IgD-negative memory B cell (primary cell): ENCODE results near the gene SDHAF2. TPM values are rescaled to one million over a fixed set of nuclear protein-coding genes. Genes with fewer than 3 reads are reported as not detected.
A peak's percentile ranks its signal among the peaks of the same experiment; 100 is the strongest.

Source experiments
- H3K27ac Mint-ChIP-seq, 3 donors: one replicate each; pipeline ENCODE4 v1.8.0; 2020 to 2022; ENCODE audit warnings: mild to moderate bottlenecking in 3 of 3, mixed read lengths in 3 of 3, moderate library complexity in 1 of 3
- H3K27me3 Mint-ChIP-seq: one replicate; pipeline ENCODE4 v1.8.0; 2021; ENCODE audit warnings: mixed read lengths
- H3K36me3 Mint-ChIP-seq: one replicate; pipeline ENCODE4 v1.8.0; 2020; ENCODE audit warnings: mild to moderate bottlenecking, mixed read lengths
- H3K4me1 Mint-ChIP-seq, 3 donors: one replicate each; pipeline ENCODE4 v1.8.0; 2020 to 2022; ENCODE audit warnings: mixed read lengths in 3 of 3, mild to moderate bottlenecking in 1 of 3
- H3K4me3 Mint-ChIP-seq, 4 donors: one replicate each; pipeline ENCODE4 v1.8.0; 2020 to 2022; ENCODE audit warnings: mild to moderate bottlenecking in 4 of 4, mixed read lengths in 4 of 4, moderate library complexity in 3 of 4
- H3K9me3 Mint-ChIP-seq, 3 donors: one replicate each; pipeline ENCODE4 v1.8.0; 2020 to 2021; ENCODE audit warnings: mixed read lengths in 3 of 3, mild to moderate bottlenecking in 1 of 3
- polyA plus RNA-seq: library from polyadenylated mRNA; unstranded; fragments of 300-500 nt; fragmentation: Illumina TruSeq; gene quantifications from one replicate; pipeline ENCODE4 v1.2.3, GENCODE V29; 2021

Gene SDHAF2
- polyA plus RNA-seq, 1 donor from 2014 or later = 86.0 TPM

- peaks cover 5% of the 10 kb centered on the region for H3K36me3 Mint-ChIP-seq
- H3K4me3 Mint-ChIP-seq = no peak overlapping the region
- no peaks in the 10 kb centered on the region for H3K27me3 Mint-ChIP-seq
- peaks cover 0 to 1% (median 0%) of the 10 kb centered on the region in 3 donors for H3K4me1 Mint-ChIP-seq
- H3K9me3 Mint-ChIP-seq = peaks cover 0 to 3% (median 0%) of the 10 kb centered on the region in 3 donors
- no peak overlapping the region for H3K27ac Mint-ChIP-seq
Observed at GRCh38 chr11:61489833-61490721, 60.2 kb downstream of the SDHAF2 start.

- Mint-ChIP-seq H3K9me3 (peaks cover 0 to 3% (median 0%) of the 10 kb centered on the region in 3 donors), H3K27ac (no peak overlapping the region), H3K27me3 (no peaks in the 10 kb centered on the region), H3K4me3 (no peak overlapping the region), H3K36me3 (peaks cover 5% of the 10 kb centered on the region), H3K4me1 (peaks cover 0 to 1% (median 0%) of the 10 kb centered on the region in 3 donors)
Observed at GRCh38 chr11:61491736-61492395, 61.9 kb downstream of the SDHAF2 start.

- Mint-ChIP-seq H3K4me1 (no peaks in the 10 kb centered on the region), H3K9me3 (no peaks in the 10 kb centered on the region), H3K27me3 (no peaks in the 10 kb centered on the region), H3K36me3 (no peaks in the 10 kb centered on the region), H3K4me3 (no peak overlapping the region), H3K27ac (no peak overlapping the region)
Observed at GRCh38 chr11:61494381-61494961, 64.5 kb downstream of the SDHAF2 start.

GRCh38 chr11:61495801-61496601 is 66.1 kb downstream of the SDHAF2 start:
- H3K4me1 Mint-ChIP-seq = no peaks in the 10 kb centered on the region
- H3K36me3 Mint-ChIP-seq = no peaks in the 10 kb centered on the region
- H3K4me3 Mint-ChIP-seq = peak overlapping the region in 1 of 4 donors; percentile 41
- peaks cover 2% of the 10 kb centered on the region for H3K27me3 Mint-ChIP-seq
- H3K27ac Mint-ChIP-seq = no peak overlapping the region
- no peaks in the 10 kb centered on the region for H3K9me3 Mint-ChIP-seq

Other genes with a start within 250 kb of the SDHAF2 start
- not detected for gene PGA3, start 226.6 kb upstream of the SDHAF2 start, polyA plus RNA-seq
- gene PGA4, start 207.8 kb upstream of the SDHAF2 start, polyA plus RNA-seq = not detected
- gene PGA5, start 188.9 kb upstream of the SDHAF2 start, polyA plus RNA-seq = not detected
- gene VWCE, start 134.8 kb upstream of the SDHAF2 start, polyA plus RNA-seq = 0.84 TPM
- gene DDB1, start 97.0 kb upstream of the SDHAF2 start, polyA plus RNA-seq = 81.7 TPM
- 46.1 TPM for gene TKFC, start 96.9 kb upstream of the SDHAF2 start, polyA plus RNA-seq
- 594 TPM for gene CYB561A3, start 68.2 kb upstream of the SDHAF2 start, polyA plus RNA-seq
- gene TMEM138, start 67.8 kb upstream of the SDHAF2 start, polyA plus RNA-seq = 44.1 TPM
- gene TMEM216, start 37.5 kb upstream of the SDHAF2 start, polyA plus RNA-seq = 67.0 TPM
- 26.9 TPM for gene CPSF7, start 149 bp upstream of the SDHAF2 start, polyA plus RNA-seq
- gene LRRC10B, start 78.6 kb downstream of the SDHAF2 start, polyA plus RNA-seq = not detected
- gene SYT7, start 151.0 kb downstream of the SDHAF2 start, polyA plus RNA-seq = not detected